HEK293 (cell line): ENCODE results near the gene LGI4.

ENCODE experiments used
- SALL2 ChIP-seq: fragments of 450-650 bp; formaldehyde crosslinking; IDR thresholded peaks from 2 replicates; pipeline ENCODE4 v1.5.0; 2017; ENCODE audit warnings: missing biosample characterization, mild to moderate bottlenecking, missing genetic modification characterization, borderline replicate concordance
- ZFP41 ChIP-seq: fragments of 450-650 bp; formaldehyde crosslinking; IDR thresholded peaks from 2 replicates; pipeline ENCODE4 v1.5.1; 2016; ENCODE audit warnings: missing biosample characterization, missing genetic modification characterization, borderline replicate concordance
- ZNF10 ChIP-seq: fragments of 450-650 bp; formaldehyde crosslinking; IDR thresholded peaks from 2 replicates; pipeline ENCODE4 v1.5.1; 2017; ENCODE audit warnings: missing biosample characterization, missing genetic modification characterization
- ZNF169 ChIP-seq: fragments of 450-650 bp; formaldehyde crosslinking; IDR thresholded peaks from 2 replicates; pipeline ENCODE4 v1.5.1; 2016; ENCODE audit warnings: missing biosample characterization, missing genetic modification characterization
- ZNF610 ChIP-seq: fragments of 450-650 bp; formaldehyde crosslinking; IDR thresholded peaks from 2 replicates; pipeline ENCODE4 v1.5.1; 2016; ENCODE audit warnings: missing biosample characterization, missing genetic modification characterization, borderline replicate concordance
- TF ChIP-seq, protein P1 (sequence below): fragments of 450-650 bp; formaldehyde crosslinking; IDR thresholded peaks from 2 replicates; pipeline ENCODE4 v1.5.1; 2016; ENCODE audit warnings: missing biosample characterization, missing genetic modification characterization
- TF ChIP-seq, protein P2 (sequence below): fragments of 450-650 bp; formaldehyde crosslinking; IDR thresholded peaks from 2 replicates; pipeline ENCODE4 v1.5.1; 2016; ENCODE audit warnings: missing biosample characterization, missing genetic modification characterization
- TF ChIP-seq, protein P3 (sequence below): fragments of 450-650 bp; formaldehyde crosslinking; conservative IDR thresholded peaks from 2 replicates; pipeline ENCODE4 v1.5.1; 2016; ENCODE audit warnings: low read depth, missing biosample characterization, missing genetic modification characterization

DNA sequence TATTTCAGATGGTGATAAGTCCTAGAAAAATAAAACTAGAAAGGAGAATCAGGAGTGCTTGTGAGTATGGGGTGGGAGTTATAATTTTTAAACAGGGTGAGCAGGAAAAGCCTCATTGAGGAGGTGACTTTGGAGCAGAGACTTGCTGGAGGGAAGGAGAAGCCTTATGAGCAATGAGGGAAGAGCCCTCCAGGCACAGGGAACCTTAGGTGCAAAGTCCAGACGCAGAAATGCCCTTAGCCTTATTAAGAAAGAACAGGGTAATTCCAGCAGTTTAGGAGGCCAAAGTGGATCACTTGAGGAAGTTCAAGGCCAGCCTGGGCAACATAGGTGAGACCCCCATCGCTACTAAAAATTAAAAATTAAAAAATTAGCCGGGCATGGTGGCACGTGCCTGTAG, 40.2 kb downstream of the LGI4 start:
- TF ChIP-seq, protein P1, sequence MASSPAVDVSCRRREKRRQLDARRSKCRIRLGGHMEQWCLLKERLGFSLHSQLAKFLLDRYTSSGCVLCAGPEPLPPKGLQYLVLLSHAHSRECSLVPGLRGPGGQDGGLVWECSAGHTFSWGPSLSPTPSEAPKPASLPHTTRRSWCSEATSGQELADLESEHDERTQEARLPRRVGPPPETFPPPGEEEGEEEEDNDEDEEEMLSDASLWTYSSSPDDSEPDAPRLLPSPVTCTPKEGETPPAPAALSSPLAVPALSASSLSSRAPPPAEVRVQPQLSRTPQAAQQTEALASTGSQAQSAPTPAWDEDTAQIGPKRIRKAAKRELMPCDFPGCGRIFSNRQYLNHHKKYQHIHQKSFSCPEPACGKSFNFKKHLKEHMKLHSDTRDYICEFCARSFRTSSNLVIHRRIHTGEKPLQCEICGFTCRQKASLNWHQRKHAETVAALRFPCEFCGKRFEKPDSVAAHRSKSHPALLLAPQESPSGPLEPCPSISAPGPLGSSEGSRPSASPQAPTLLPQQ: no peak
- TF ChIP-seq ZNF10 (tag by site-specific recombination) (no peak), ZNF169 (tag by site-specific recombination) (no peak), ZNF610 (tag by site-specific recombination) (no peak), ZFP41 (tag by site-specific recombination) (no peak), SALL2 (tag by site-specific recombination) (no peak)
- TF ChIP-seq, protein P2, sequence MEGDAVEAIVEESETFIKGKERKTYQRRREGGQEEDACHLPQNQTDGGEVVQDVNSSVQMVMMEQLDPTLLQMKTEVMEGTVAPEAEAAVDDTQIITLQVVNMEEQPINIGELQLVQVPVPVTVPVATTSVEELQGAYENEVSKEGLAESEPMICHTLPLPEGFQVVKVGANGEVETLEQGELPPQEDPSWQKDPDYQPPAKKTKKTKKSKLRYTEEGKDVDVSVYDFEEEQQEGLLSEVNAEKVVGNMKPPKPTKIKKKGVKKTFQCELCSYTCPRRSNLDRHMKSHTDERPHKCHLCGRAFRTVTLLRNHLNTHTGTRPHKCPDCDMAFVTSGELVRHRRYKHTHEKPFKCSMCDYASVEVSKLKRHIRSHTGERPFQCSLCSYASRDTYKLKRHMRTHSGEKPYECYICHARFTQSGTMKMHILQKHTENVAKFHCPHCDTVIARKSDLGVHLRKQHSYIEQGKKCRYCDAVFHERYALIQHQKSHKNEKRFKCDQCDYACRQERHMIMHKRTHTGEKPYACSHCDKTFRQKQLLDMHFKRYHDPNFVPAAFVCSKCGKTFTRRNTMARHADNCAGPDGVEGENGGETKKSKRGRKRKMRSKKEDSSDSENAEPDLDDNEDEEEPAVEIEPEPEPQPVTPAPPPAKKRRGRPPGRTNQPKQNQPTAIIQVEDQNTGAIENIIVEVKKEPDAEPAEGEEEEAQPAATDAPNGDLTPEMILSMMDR: no peak
- TF ChIP-seq, protein P3, sequence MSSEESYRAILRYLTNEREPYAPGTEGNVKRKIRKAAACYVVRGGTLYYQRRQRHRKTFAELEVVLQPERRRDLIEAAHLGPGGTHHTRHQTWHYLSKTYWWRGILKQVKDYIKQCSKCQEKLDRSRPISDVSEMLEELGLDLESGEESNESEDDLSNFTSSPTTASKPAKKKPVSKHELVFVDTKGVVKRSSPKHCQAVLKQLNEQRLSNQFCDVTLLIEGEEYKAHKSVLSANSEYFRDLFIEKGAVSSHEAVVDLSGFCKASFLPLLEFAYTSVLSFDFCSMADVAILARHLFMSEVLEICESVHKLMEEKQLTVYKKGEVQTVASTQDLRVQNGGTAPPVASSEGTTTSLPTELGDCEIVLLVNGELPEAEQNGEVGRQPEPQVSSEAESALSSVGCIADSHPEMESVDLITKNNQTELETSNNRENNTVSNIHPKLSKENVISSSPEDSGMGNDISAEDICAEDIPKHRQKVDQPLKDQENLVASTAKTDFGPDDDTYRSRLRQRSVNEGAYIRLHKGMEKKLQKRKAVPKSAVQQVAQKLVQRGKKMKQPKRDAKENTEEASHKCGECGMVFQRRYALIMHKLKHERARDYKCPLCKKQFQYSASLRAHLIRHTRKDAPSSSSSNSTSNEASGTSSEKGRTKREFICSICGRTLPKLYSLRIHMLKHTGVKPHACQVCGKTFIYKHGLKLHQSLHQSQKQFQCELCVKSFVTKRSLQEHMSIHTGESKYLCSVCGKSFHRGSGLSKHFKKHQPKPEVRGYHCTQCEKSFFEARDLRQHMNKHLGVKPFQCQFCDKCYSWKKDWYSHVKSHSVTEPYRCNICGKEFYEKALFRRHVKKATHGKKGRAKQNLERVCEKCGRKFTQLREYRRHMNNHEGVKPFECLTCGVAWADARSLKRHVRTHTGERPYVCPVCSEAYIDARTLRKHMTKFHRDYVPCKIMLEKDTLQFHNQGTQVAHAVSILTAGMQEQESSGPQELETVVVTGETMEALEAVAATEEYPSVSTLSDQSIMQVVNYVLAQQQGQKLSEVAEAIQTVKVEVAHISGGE (tag by site-specific recombination): no peak
